Tibial nerve (tissue), 4 donors: ENCODE results near the gene MAN1B1. TPM values are rescaled to one million over a fixed set of nuclear protein-coding genes. Genes with fewer than 3 reads are reported as not detected.

ENCODE experiments used
- DNase-seq, 2 donors: peaks; one replicate each; pipeline ENCODE4 v3.0.0-alpha.2; 2019; ENCODE audit warnings: low spot score in 2 of 2
- H3K27ac ChIP-seq, 4 donors: fragments of 200-600 bp; sonication (generic) in 3 of 4; one replicate each; pipeline ENCODE4 v1.5.1; 2017 to 2019; ENCODE audit warnings: mild to moderate bottlenecking in 1 of 4
- H3K27me3 ChIP-seq, 2 donors: fragments of 200-600 bp; sonication (generic) in 1 of 2; one replicate each; pipeline versions ENCODE4 v1.5.1 to v1.6.0; 2017 to 2019
- H3K36me3 ChIP-seq, 3 donors: fragments of 200-600 bp; sonication (generic); one replicate each; pipeline ENCODE4 v1.5.1; 2018 to 2019
- H3K4me1 ChIP-seq, 4 donors: fragments of 200-600 bp; sonication (generic) in 3 of 4; one replicate each; pipeline ENCODE4 v1.5.1; 2017 to 2019
- H3K4me3 ChIP-seq, 4 donors: fragments of 200-600 bp; sonication (generic) in 3 of 4; one replicate each; pipeline ENCODE4 v1.5.1; 2017 to 2019; ENCODE audit warnings: mild to moderate bottlenecking in 1 of 4, moderate library complexity in 1 of 4
- H3K9me3 ChIP-seq, 4 donors: fragments of 200-600 bp; sonication (generic) in 3 of 4; one replicate each; pipeline ENCODE4 v1.5.1; 2017 to 2019
- EP300 ChIP-seq, 2 donors: sonication (generic); formaldehyde crosslinking; IDR thresholded peaks; one replicate each; pipeline ENCODE4 v1.6.1; 2017; ENCODE audit warnings: antibody characterized with exemption in 2 of 2, mild to moderate bottlenecking in 1 of 2
- POLR2A ChIP-seq, 2 donors: fragments of 450-650 bp; IDR thresholded peaks; one replicate each; pipeline ENCODE4 v1.6.1; 2017; ENCODE audit warnings: antibody characterized with exemption in 2 of 2, mild to moderate bottlenecking in 2 of 2, moderate library complexity in 2 of 2
- WGBS, 2 donors: methylation state at CpG; one replicate each; pipeline ENCODE4 v1.1.5; 2018; 5-methylcytosine and 5-hydroxymethylcytosine counted together
- total RNA-seq, 4 donors: library from RNA; depleted of rRNA; stranded (reverse); fragments of >200 nt; gene quantifications; one replicate each; pipeline ENCODE4 v1.1.0, GENCODE V29; 2016
- TF ChIP-seq, protein P1 (sequence below), 5 experiments: fragments of 200-600 bp in 3 of 5; fragments of 450-650 bp in 2 of 5; sonication (generic) in 3 of 5; IDR thresholded peaks; one replicate each; pipeline ENCODE4 v1.5.1; 2016 to 2019; ENCODE audit warnings: antibody characterized with exemption in 5 of 5, mild to moderate bottlenecking in 3 of 5, moderate library complexity in 2 of 5

The MAN1B1 gene
- total RNA-seq, 4 donors from 2014 or later = 47.3 to 58.1 (median 52.1) TPM

GRCh38 chr9:137114220-137114612 is 27.4 kb downstream of the MAN1B1 start:
- peak overlapping the region in 2 of 4 donors; percentile 75 to 79 for H3K27ac ChIP-seq

GRCh38 chr9:137114613-137115393 is 28.0 kb downstream of the MAN1B1 start, which contains the start of gene DPP7:
Gene DPP7 (minus strand): TSS chr9:137114733. CDS start chr9:137114713, 20 bp downstream.
- WGBS, 2 donors = 0 to 11% methylated on average over 1 to 35 of the region's 70 CpGs
- peaks cover 0 to 37% (median 6%) of the 10 kb centered on the region in 3 donors for H3K36me3 ChIP-seq
- H3K4me3 ChIP-seq = peak within 1 kb of the TSS; percentile 72 to 91 (median 84)
- no peaks in the 10 kb centered on the region for H3K27me3 ChIP-seq
- peaks cover 0 to 19% (median 6%) of the 10 kb centered on the region in 4 donors for H3K4me1 ChIP-seq
- TF ChIP-seq EP300 (IDR thresholded peaks at IDR 0.05) (peak in 1 of 2 donors; percentile 17), POLR2A (IDR thresholded peaks at IDR 0.05) (no peak)
- no peaks in the 10 kb centered on the region for H3K9me3 ChIP-seq
- peak; percentile 55 for DNase-seq
- peak within 1 kb of the TSS in 2 of 4 donors; percentile 75 to 79 for H3K27ac ChIP-seq

More at GRCh38 chr9:137114220-137114612, 27.4 kb downstream of the MAN1B1 start:
- WGBS, 2 donors = 2 to 3% methylated on average over 11 to 17 of the region's 45 CpGs
- Histone ChIP-seq H3K4me3 (peak overlapping the region; percentile 72 to 91 (median 84)), H3K9me3 (no peaks in the 10 kb centered on the region), H3K27me3 (no peaks in the 10 kb centered on the region), H3K36me3 (peaks cover 0 to 43% (median 6%) of the 10 kb centered on the region in 3 donors), H3K4me1 (peaks cover 0 to 19% (median 6%) of the 10 kb centered on the region in 4 donors)
- TF ChIP-seq POLR2A (IDR thresholded peaks at IDR 0.05) (no peak), EP300 (IDR thresholded peaks at IDR 0.05) (no peak)
- TF ChIP-seq, protein P1, sequence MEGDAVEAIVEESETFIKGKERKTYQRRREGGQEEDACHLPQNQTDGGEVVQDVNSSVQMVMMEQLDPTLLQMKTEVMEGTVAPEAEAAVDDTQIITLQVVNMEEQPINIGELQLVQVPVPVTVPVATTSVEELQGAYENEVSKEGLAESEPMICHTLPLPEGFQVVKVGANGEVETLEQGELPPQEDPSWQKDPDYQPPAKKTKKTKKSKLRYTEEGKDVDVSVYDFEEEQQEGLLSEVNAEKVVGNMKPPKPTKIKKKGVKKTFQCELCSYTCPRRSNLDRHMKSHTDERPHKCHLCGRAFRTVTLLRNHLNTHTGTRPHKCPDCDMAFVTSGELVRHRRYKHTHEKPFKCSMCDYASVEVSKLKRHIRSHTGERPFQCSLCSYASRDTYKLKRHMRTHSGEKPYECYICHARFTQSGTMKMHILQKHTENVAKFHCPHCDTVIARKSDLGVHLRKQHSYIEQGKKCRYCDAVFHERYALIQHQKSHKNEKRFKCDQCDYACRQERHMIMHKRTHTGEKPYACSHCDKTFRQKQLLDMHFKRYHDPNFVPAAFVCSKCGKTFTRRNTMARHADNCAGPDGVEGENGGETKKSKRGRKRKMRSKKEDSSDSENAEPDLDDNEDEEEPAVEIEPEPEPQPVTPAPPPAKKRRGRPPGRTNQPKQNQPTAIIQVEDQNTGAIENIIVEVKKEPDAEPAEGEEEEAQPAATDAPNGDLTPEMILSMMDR (IDR thresholded peaks at IDR 0.05) = no peak
- no peak for DNase-seq

GRCh38 chr9:137115394-137116026 is 28.7 kb downstream of the MAN1B1 start:
- DNase-seq = no peak
- TF ChIP-seq, protein P1 (IDR thresholded peaks at IDR 0.05) = no peak
- TF ChIP-seq EP300 (IDR thresholded peaks at IDR 0.05) (no peak), POLR2A (IDR thresholded peaks at IDR 0.05) (no peak)
- 71 to 82% methylated on average over 17 to 20 of the region's 21 CpGs for WGBS, 2 donors
- peaks cover 0 to 30% (median 6%) of the 10 kb centered on the region in 3 donors for H3K36me3 ChIP-seq
- H3K9me3 ChIP-seq = no peaks in the 10 kb centered on the region
- H3K4me1 ChIP-seq = peaks cover 0 to 19% (median 6%) of the 10 kb centered on the region in 4 donors
- peak overlapping the region in 1 of 4 donors; percentile 91 for H3K4me3 ChIP-seq
- H3K27ac ChIP-seq = no peak overlapping the region
- no peaks in the 10 kb centered on the region for H3K27me3 ChIP-seq

DNA sequence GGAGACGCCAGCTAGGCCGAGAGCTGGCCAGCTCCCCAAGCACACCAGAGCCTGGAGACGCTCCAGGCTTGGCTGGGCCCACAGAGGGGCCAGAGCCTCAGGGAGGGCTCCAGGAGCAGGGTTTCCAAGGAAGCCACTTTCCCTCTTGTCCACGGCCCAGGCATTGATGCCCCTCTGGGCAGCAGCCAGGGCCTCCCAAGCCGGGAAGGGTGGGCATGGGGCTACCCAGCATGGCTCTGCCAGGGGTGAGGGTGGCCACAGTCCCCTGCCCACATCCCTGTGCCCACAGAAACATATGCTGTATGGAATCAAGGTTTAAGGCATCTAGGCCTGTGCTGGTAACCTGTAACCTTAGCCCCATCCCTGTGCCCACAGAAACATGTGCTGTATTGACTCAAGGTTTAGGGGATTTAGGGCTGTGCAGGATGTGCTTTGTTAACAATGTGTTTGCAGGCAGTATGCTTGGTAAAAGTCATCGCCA is 29.3 kb downstream of the MAN1B1 start:
- TF ChIP-seq, protein P1 (IDR thresholded peaks at IDR 0.05) = no peak
- TF ChIP-seq EP300 (IDR thresholded peaks at IDR 0.05) (no peak), POLR2A (IDR thresholded peaks at IDR 0.05) (no peak)
- H3K27ac ChIP-seq = no peak overlapping the region
- no peak for DNase-seq
- WGBS, 2 donors = 66 to 80% methylated on average over 3 to 5 of the region's 6 CpGs
- no peaks in the 10 kb centered on the region for H3K9me3 ChIP-seq
- H3K4me1 ChIP-seq = peaks cover 0 to 19% (median 6%) of the 10 kb centered on the region in 4 donors
- no peak overlapping the region for H3K4me3 ChIP-seq
- H3K27me3 ChIP-seq = no peaks in the 10 kb centered on the region
- peaks cover 0 to 24% (median 6%) of the 10 kb centered on the region in 3 donors for H3K36me3 ChIP-seq

GRCh38 chr9:137116728-137117127 is 29.9 kb downstream of the MAN1B1 start:
- Histone ChIP-seq H3K4me3 (no peak overlapping the region), H3K9me3 (no peaks in the 10 kb centered on the region), H3K4me1 (peaks cover 0 to 19% (median 6%) of the 10 kb centered on the region in 4 donors), H3K27me3 (no peaks in the 10 kb centered on the region), H3K27ac (no peak overlapping the region), H3K36me3 (peaks cover 0 to 17% (median 6%) of the 10 kb centered on the region in 3 donors)
- 46 to 61% methylated on average over 17 of the region's 17 CpGs for WGBS, 2 donors
- TF ChIP-seq EP300 (IDR thresholded peaks at IDR 0.05) (no peak), POLR2A (IDR thresholded peaks at IDR 0.05) (no peak)
- TF ChIP-seq, protein P1 (IDR thresholded peaks at IDR 0.05) = no peak
- DNase-seq = no peak
